GM15510 (cell line): ENCODE data around the gene HMGB2.

Experiments used
- POLR2A ChIP-seq: IDR thresholded peaks from 3 replicates; pipeline ENCODE4 v1.6.1; 2011; ENCODE audit warnings: borderline replicate concordance; ENCODE audit not compliant: insufficient read length; ENCODE audit errors: extremely low read depth

Gene HMGB2

DNA sequence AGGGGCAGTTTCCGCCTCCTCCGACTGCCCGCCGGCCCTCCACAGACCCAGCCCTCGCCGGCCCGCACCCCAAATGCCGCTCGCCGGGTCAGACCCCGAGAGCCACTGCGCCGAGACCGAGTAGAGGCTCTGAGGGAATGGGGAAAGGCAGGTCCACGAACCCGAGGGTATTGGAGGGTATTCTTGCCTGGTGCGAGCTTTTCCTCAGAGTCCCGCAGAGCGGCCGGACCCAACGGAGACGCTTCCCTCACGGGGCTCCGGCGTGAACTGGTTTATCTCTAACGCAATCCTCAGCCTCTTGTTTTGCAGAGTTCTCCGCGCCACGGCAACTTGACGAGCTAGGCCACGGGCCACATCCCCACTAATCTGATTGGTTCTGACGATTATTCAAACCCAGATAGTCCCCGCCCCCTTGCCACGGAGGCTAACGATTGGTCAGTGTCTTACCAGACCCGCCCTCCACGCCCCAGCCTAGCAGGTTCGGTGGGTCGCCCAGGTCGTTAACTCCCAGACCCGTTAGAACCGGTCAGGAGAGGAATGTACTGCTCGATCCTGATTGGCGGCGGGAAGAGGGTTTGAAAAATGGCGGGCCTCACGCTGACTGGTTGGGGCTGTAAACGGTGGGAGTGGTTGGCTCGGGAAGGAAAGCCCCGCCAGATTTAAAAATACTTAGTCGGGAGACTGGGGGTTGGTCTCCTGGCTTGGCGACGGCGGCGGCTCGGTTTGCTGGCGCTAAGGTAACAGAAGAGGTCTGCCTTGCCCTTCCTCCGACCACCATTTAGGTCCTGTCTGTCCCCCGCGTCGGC is at the start of gene HMGB2:
Gene HMGB2, minus strand, starts transcription at position 274 of the 806 bp plus-strand sequence. CDS start 709 bp downstream, outside the sequence.
- peak; percentile 98 for TF ChIP-seq POLR2A

DNA sequence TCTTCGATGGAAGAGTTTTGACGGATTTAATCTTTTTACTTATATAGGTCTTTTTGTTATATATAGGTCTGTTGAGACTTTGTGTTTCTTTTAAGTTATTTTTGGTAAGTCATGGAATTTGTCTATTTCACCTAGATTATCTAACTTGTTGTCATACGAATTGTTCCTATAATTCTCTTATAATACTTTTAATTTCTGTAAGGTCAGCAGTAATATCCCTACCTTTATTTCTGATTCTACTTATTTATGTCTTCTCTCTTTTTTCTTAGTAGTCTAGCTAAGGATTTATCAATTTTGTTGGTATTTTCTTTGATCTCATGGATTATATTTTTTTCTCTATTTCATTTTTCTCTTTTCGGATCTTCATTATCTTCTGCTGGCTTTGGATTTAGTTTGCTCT is 48.2 kb upstream of the HMGB2 start:
- no peak for TF ChIP-seq POLR2A

DNA sequence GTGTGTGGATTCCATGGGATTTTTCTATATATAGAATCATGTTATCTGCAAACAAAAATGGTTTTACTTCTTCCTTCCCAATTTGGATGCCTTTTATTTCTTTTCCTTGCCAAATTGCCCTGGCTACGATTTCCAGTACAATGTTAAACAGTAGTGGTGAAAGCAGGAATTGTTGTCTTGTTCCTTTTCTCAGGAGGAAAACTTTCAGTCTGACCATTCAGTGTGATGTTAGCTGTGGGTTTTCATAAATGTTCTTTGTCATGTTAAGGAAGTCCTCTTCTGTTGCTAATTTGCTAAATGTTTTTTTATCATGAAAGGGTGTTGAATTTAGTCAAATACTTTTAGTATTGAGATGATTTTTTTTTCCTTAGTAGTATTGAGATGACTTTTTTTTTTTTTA is 47.5 kb upstream of the HMGB2 start:
- no peak for TF ChIP-seq POLR2A

DNA sequence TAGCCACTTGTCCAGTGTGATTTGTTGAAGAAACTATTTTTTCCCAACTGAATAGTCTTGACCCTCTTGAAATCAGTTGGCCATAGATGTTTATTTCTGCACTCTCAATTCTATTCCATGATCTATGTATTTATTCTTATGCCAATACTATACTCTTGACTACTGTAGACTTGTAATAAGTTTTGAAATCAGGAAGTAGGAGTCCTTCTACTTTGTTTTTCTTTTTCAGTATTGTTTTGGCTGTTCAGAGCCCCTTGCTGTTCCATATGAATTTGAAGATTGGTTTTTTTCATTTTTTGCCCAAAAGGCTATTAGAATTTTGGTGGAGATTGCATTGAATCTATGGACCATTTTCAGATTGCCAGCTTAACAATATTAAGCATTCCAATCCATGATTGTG is 46.8 kb upstream of the HMGB2 start:
- no peak for TF ChIP-seq POLR2A

DNA sequence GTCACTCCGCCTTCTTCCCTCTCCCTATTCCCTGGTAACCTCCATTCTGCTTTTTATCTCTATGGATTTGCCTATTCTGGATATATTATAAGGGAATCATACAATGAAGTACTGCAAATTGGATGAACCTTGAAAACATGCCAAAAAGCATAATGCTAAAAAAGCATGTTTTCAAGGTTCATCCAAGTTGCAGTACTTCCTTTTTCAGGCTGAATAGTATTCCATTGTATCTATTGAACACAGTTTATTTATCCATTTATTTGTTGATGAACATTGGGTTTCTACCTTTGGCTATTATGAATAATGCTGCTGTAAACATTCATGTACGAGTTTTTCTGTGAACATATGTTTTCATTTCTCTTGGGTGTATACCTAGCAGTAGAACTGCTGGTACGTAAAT is 45.8 kb upstream of the HMGB2 start:
- no peak for TF ChIP-seq POLR2A

DNA sequence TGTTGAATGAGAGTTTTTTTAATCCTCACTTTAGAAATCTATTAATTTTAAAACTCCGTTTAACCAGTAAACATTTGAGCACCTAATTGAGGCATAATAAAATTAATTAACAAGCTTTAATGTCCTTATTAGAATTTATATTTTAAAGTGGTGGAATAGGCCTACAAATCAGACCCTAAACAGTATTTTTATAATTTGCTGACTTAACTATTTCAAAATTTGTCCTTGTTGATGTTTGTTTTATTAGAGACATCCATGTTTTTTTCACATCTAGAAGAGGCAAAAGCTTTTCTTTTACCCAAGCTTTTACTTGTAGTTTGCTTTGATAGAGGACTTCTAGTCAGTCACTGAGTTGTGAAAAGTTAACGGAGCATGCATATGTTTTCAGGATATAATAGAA is 40.4 kb upstream of the HMGB2 start:
- no peak for TF ChIP-seq POLR2A

DNA sequence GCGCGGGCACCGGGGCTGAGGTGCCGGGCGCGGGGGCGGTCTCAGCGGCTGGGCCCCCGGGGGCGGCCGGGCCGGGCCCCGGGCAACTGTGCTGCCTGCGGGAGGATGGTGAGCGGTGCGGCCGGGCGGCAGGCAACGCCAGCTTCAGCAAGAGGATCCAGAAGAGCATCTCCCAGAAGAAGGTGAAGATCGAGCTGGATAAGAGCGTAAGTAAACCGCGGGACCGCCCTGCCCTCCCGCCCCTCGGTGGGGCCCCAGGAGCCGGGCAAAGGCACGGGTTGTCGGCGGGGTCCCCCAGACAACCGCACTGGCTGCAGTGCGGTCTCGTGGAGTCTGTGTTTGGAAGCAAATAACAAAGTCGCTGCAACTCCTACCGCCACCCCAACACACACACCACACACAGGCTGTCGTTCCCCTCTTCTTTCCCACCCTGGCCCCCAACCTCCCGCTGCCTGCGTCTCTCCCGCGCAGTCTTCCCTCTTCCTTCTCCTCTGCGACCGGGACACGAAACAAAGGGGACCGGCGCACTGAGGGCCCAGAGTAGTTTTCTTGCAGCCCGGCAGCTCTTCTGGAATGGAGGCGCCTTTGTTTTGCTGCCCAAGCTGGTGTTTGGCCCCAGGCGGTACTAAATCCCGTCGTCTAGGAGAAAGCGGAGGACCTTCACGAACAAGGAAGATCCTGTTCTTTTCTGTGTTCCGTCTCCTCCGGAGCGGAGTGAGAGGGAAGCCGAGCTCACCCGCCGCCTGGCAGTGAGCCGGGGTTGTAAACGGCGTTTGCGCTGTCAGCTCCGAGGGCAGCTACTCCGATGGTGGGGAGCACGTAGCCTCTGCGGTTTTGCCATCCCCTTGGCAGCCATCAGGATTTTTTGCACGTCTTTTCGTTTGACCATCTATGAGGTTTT is 37.4 kb upstream of the HMGB2 start:
- TF ChIP-seq POLR2A: no peak

DNA sequence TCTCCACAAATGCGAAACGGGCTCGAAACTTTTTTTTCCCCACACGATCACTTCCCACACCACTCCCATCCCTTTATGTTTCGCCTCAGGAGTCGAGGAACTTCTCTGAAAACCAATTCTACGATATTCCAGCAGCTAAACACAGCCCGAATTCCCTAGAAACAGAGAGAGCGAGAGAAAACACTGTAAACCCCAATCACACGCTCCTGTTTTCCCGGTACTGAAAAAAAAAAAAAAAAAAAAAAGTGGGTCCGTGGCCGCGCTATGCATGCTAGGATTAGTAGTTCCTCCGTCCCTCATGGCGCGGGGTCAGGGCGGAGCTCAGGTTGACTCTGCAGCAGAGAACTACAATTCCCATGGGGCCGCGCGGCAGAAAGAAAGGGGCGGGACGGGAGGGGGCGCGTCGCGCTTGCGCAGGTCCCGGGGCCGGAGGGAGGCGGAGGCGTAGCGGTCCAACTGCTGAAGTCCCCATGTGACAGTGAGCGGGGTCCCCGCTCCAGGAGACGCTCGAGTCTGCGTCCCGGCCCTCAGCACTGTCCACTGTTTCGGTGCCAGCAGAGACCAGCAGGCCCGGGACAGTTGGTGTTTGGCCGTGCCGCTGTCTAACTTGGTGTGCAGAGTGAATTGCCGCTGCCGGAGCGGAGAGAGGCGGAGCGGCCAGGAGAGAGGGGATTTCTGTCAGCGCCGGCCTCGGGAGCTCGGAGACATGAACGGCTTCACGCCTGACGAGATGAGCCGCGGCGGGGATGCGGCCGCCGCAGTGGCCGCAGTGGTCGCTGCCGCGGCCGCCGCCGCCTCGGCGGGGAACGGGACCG is 36.5 kb upstream of the HMGB2 start, which contains the start of gene SAP30:
Gene SAP30, plus strand, starts transcription at position 478 of the 815 bp plus-strand sequence. Its CDS starts 229 bp downstream, at position 707.
- TF ChIP-seq POLR2A: peak; percentile 99

DNA sequence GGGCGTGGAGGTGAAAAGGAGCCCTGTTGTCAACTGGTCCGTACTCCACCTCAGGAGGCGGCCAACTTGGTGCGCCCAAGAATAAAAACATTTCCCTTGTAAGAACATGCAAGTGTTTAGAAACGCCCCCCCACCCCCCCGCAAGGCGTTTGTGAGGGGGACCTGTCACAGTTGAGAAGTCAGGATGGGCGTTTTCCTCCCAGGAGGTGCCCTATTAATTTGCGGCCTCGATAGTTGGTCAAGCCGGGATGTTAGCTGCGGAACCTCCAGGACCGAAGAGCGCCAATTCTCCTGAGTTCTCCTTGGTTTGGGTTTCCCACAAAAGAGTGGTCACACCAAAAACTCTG is 35.9 kb upstream of the HMGB2 start:
- no peak for TF ChIP-seq POLR2A

DNA sequence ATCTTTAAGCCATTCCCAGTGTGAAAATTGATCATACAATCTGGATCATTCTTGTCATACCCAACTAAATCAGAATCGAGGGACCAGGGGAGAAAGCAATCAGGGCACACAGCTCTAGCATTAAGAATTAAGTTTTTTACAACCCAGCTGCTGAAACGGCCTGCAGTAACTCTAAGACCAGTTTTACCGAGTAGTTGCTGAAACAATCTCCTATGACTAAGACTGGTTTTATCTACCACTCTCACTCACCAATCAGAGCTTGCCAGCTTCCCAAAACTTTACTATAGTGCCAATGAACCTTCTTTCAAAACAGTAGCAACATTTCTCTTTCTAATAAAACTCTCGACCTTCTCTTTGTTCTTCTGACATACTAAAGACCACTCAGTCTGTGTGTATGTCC is 33.8 kb upstream of the HMGB2 start:
- no peak for TF ChIP-seq POLR2A

DNA sequence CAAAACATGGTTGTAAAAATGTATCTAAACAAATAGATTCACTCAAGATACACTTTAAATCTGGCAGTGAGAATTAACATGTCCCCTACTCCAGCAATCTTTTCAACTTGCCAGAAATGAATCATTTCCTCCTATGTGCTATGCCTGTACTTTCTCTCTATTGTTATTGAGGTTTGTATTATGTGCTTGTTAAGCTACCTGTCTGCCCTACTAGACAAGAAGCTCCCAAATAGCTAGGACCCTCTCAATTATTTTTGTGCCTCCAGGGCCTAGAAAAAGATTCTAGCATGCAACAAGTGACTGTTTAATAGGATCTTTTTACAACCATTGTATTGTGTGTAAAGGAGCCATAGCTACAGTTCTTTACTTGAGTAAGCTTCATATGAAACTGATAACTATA is 33.1 kb upstream of the HMGB2 start:
- no peak for TF ChIP-seq POLR2A

DNA sequence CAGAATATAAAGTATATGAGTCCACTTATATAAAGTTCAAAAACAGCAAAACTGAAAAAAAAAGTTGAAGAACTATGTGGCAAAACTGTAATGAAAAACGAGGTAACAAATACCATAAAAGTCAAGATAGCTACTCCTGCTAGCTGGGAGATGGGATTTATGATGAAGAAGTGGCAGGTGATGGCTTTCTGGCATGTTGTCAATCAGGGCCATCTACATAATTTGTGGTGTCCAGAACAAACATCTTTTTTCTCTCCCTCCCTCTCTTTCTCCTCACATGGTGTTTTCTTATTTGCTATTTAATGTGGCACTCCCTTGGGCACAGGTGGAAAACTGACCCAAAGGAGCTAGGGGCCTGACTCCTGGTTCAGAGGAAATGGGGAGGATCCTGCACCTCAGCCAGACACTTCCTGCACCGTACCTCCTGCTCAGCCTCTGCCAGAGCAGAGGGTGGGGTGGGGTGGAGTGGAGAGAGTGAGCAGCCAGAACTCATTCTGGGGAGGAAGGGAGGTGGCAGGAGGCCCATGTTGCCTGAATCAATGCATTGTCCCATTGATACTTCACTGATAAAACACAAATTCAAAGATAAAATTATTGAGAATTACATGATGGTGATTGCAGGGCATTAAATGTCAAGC is 31.3 kb upstream of the HMGB2 start:
- no peak for TF ChIP-seq POLR2A

DNA sequence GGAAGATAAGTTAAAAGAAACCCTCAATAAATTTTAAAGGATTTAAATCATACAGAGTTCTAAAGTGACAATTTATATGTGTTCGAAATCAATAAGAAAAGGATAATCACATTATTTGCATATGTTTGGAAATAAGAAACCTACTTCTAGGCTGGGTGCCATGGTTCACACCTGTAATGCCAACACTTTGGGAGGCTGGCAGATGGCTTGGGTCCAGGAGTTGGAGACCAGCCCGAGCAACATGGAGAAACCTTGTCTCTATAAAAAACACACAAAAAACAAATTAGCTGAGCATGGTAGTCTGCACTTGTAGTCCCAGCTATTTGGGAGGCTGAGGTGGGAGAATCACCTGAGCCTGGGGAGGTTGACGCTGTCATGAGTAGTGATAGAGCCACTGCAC is 28.5 kb upstream of the HMGB2 start:
- TF ChIP-seq POLR2A: no peak

DNA sequence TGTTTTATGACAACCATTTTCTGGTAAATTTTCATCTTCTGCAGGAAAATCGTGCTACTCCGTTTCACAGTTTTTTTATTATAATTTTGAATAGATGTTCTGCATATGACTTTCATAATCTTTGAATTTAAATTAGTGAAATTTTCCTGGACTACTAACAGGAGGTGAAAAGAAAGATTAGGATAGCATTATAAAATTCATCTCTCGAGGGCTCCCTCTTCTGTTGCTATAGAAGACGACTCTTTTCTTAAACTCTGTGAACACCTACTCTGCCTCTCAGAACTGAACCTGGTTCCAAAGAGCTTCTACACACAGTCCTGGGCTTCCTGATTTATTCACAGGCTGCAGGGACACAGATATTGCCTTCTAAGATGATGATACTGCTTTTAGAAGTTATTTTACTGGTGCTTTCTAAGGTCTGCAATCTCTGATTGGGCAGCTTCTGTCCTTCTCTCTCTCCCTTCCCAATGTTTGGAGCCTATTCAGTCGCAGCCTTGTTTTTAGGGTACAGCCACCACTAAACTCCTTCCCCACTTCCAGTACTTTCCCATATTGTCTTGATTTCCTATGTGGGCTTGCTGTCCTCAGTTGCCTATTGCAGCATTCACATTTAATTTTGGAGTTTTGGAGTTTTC is 26.5 kb upstream of the HMGB2 start:
- no peak for TF ChIP-seq POLR2A
